Activated naive CD4-positive, alpha-beta T cell treated with anti-CD3 and anti-CD28 coated beads, Interleukin-2, amount 50 U/mL, for 24 hours (primary cell): Measurements from ENCODE around the gene HMSD.

ENCODE experiments used
- H3K27ac Mint-ChIP-seq: one replicate; pipeline ENCODE4 v1.8.0; 2021; ENCODE audit warnings: mild to moderate bottlenecking, mixed read lengths
- H3K27me3 Mint-ChIP-seq: one replicate; pipeline ENCODE4 v1.8.0; 2021; ENCODE audit warnings: mixed read lengths
- H3K36me3 Mint-ChIP-seq: one replicate; pipeline ENCODE4 v1.8.0; 2021; ENCODE audit warnings: mixed read lengths
- H3K4me1 Mint-ChIP-seq: one replicate; pipeline ENCODE4 v1.8.0; 2021; ENCODE audit warnings: mixed read lengths
- H3K4me3 Mint-ChIP-seq: one replicate; pipeline ENCODE4 v1.8.0; 2021; ENCODE audit warnings: mild to moderate bottlenecking, mixed read lengths
- H3K9me3 Mint-ChIP-seq: one replicate; pipeline ENCODE4 v1.8.0; 2021; ENCODE audit warnings: mixed read lengths

Gene HMSD

DNA sequence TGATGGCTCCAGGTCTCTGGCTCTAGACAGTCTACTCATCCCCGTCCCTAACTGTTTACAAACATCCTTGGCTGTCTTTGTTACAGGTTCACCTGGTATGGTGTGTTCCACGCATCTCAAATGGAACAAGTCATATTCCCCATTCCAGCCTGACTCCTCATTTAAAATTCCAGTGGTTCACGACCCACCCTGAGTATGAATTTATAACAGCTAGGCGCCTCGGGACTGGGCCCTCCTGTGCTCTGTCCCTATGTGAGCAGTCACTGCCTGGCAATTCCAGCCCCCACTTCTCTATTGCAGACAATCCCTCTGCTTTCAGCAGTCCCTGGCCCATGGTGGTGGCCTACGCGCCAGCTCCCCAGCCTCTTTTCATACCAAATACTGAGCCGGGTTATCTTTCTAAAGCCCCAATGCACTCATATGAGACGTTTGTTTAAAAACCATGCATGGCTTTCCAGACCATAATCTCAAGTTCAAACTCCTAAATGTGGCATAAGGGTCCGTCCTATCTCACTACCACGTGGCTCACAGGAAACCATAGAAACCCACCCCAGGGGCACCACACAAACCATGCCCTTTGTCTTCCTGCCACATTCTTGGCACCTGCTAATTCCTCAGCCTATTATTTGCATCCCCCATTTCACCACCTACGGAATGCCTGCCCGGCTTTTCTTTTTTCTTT, 22.4 kb downstream of the HMSD start:
- H3K36me3 Mint-ChIP-seq, result no peaks in the 10 kb centered on the region
- no peaks in the 10 kb centered on the region for H3K27me3 Mint-ChIP-seq
- H3K27ac Mint-ChIP-seq, result peak overlapping the region; percentile 94
- H3K4me3 Mint-ChIP-seq, result peak overlapping the region; percentile 98
- H3K4me1 Mint-ChIP-seq, result peaks cover 39% of the 10 kb centered on the region
- no peaks in the 10 kb centered on the region for H3K9me3 Mint-ChIP-seq

DNA sequence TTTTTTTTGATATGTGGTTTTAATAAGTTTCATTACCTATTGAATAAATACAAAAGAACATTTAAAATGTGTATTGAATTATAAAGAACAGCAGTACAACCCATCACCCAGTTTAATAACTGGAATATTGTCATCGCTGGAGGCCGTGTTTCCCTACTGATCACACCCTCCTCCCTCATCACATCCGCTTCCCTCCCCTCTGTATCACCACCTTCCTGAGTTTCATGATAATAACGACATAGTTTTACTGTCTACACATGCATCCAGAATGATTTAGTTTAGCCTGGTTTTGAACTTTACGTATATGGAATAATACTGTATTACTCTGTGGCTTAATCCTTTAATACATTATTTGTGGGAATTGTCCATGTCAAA, 22.9 kb downstream of the HMSD start:
- no peaks in the 10 kb centered on the region for H3K27me3 Mint-ChIP-seq
- H3K9me3 Mint-ChIP-seq, result no peaks in the 10 kb centered on the region
- no peaks in the 10 kb centered on the region for H3K36me3 Mint-ChIP-seq
- H3K4me1 Mint-ChIP-seq, result peaks cover 39% of the 10 kb centered on the region
- H3K4me3 Mint-ChIP-seq, result peak overlapping the region; percentile 98
- H3K27ac Mint-ChIP-seq, result no peak overlapping the region

DNA sequence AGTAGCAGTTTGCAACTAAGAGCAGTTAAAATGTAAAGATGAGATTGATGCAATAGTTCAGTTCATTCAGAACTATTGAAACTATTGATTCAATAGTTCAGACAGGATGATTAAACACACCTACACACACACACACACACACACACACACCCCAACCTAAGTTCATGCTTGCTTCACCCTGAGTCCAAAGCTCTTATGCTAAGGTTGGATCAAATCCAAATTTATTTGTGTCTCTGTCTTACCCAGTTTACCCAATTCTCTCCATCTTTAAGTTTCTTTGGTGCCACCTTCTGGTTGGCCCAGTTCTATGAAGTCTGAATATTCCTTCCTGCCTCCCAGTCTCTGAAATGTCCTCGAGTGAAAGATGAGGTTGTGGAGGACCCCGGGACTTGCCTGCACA, 25.9 kb downstream of the HMSD start:
- H3K36me3 Mint-ChIP-seq, result no peaks in the 10 kb centered on the region

DNA sequence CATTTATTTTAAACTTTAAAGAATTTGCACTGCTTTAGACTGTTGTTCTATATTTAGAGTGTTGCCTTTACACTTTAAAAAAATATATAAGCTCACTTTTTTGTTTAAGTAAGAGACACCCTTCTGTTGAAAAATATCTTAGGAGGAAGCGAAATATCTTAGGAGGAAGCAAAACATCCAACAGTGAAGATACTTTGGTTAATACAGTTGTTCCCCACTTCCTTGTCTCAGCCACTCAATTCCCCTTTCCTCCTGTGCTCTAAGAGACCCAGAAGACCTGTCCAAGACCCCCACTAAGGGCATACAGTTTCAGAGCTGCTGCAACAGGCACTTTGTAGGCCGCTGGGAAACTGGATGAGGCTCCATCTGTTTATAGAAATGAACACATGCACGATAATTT, 26.5 kb downstream of the HMSD start:
- Mint-ChIP-seq H3K4me1 (peaks cover 39% of the 10 kb centered on the region), H3K9me3 (no peaks in the 10 kb centered on the region), H3K27ac (no peak overlapping the region), H3K4me3 (no peak overlapping the region), H3K27me3 (no peaks in the 10 kb centered on the region), H3K36me3 (no peaks in the 10 kb centered on the region)

More for the DNA sequence above, 25.9 kb downstream of the HMSD start:
- no peaks in the 10 kb centered on the region for H3K27me3 Mint-ChIP-seq
- H3K4me3 Mint-ChIP-seq, result no peak overlapping the region
- no peaks in the 10 kb centered on the region for H3K9me3 Mint-ChIP-seq
- H3K27ac Mint-ChIP-seq, result no peak overlapping the region
- peaks cover 37% of the 10 kb centered on the region for H3K4me1 Mint-ChIP-seq

DNA sequence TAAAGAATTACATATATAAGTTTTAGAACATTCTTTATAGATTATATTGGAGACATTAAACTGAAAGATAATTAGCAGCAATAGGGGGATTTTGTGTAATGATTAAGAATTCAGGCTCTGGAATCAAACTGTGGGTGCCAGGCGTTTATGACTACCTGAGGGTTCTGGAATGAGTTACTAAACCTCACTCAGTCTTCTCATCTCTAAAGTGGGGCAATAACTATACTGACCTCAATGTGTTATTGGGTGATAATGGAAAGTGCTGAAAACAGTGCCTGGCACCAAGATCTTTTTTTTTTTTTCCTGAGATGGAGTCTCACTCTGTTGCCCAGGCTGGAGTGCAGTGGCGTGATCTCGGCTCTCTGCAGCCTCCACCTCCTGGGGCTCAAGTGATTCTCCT, 27.9 kb downstream of the HMSD start:
- Mint-ChIP-seq H3K36me3 (peaks cover 9% of the 10 kb centered on the region), H3K4me1 (peaks cover 25% of the 10 kb centered on the region), H3K4me3 (no peak overlapping the region), H3K27ac (no peak overlapping the region), H3K27me3 (no peaks in the 10 kb centered on the region), H3K9me3 (no peaks in the 10 kb centered on the region)

DNA sequence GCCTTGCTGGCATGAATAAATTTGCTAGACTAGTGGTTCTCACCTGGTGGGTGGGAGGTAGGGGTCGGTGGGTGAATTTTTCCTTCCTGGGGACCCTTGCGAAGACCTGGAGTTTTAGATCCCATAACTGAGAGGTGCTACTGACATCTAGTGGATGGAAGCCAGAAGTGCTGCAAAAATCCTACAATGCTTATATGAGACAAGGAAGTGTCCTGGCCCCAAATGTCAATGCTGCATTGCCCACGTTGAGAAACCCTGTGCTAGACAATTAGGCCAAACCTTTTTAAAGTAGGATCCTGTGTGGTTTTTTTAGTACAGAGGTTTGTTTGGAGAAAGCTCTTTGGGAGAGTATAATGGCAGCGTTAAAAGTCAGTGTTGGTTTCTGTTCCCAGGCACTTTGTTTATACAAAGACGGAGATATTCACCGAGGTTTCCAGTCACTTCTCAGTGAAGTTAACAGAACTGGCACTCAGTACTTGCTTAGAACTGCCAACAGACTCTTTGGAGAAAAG, 30.4 kb downstream of the HMSD start:
- H3K27ac Mint-ChIP-seq, result peak overlapping the region; percentile 41
- peaks cover 15% of the 10 kb centered on the region for H3K36me3 Mint-ChIP-seq
- no peaks in the 10 kb centered on the region for H3K9me3 Mint-ChIP-seq
- H3K4me3 Mint-ChIP-seq, result no peak overlapping the region
- no peaks in the 10 kb centered on the region for H3K27me3 Mint-ChIP-seq
- peaks cover 23% of the 10 kb centered on the region for H3K4me1 Mint-ChIP-seq

DNA sequence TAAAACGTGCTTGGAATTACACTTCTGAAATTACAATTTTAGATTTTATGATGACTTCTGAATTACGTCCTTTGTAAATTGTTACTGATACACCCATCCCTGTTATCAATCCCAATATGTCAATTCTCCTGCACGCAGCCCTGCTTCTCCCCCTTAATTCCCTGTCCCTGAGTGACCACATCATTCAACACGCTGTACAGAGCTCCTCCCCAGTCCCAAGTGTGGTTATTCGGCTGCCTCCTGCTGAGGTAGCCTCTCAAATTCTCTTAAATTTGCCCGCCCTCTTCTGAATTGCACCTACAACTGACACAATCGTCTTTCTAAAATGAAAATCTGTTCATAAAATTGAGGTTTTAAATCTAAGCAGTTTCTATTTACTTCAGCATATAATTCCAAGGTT, 30.9 kb downstream of the HMSD start:
- Mint-ChIP-seq H3K4me1 (peaks cover 18% of the 10 kb centered on the region), H3K27ac (no peak overlapping the region), H3K9me3 (no peaks in the 10 kb centered on the region), H3K36me3 (peaks cover 15% of the 10 kb centered on the region), H3K27me3 (no peaks in the 10 kb centered on the region), H3K4me3 (no peak overlapping the region)

DNA sequence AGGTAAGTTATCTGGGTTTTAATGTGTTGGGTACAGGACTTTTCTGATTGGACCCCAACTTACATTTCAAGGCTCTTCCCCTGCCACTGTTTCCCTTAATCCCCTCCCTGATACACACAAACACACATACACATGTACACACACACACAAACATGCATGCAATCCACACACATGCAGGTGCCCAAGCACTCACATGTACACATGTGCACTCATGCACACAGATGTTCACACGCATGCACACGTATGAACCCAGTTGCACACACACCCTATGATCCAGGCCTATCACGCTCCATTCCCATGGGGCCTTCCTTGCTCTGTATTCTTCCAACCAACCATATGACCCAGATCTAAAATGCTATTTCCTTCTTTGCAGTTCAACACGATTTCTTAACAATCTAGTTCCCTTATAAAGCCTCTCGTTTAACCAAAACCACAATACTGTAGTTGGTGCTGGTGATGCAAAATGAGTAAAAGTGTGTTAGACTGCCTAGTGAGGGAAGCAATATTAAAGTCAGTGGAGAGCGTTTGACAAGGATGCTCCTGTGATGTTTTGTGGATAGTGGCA, 31.9 kb downstream of the HMSD start:
- Mint-ChIP-seq H3K9me3 (no peaks in the 10 kb centered on the region), H3K27ac (no peak overlapping the region), H3K36me3 (peaks cover 17% of the 10 kb centered on the region), H3K27me3 (no peaks in the 10 kb centered on the region), H3K4me3 (no peak overlapping the region), H3K4me1 (peaks cover 13% of the 10 kb centered on the region)

DNA sequence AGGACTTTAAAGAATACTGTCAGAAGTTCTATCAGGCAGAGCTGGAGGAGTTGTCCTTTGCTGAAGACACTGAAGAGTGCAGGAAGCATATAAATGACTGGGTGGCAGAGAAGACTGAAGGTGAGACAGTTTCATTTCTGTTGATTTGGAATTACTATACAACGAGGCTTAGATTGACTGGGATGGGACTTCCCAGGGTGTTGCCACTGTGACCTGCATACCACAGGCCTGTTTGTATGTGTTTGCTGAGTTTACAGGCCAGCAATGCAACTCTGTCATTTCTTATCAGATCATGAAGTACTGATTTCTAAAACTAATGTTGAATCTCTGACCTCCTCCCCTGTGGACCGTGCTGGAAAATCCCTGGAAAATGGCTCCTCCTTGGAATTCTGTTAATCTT, 32.6 kb downstream of the HMSD start:
- Mint-ChIP-seq H3K9me3 (no peaks in the 10 kb centered on the region), H3K27me3 (no peaks in the 10 kb centered on the region), H3K4me3 (no peak overlapping the region), H3K36me3 (peaks cover 17% of the 10 kb centered on the region), H3K4me1 (peaks cover 13% of the 10 kb centered on the region), H3K27ac (no peak overlapping the region)

DNA sequence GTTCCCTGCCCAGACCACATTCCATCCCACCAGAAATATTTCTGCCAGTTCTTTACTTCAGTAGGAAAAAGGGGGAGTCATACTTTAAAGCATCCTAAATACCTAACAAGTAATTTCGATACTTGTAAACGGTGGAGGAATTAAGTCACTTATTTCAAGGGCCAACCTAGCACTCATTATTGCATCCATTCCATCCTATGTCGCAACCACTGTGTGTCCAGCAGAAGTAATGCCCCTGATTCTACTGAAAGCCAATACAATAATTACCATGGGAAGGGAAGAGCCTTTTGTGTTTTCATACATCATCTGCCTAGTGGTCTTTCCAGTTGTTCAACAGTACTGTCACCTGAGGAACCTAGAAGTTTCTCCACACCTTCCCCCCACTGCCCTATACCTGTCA, 33.3 kb downstream of the HMSD start:
- Mint-ChIP-seq H3K27me3 (no peaks in the 10 kb centered on the region), H3K4me1 (peaks cover 13% of the 10 kb centered on the region), H3K9me3 (no peaks in the 10 kb centered on the region), H3K27ac (no peak overlapping the region), H3K4me3 (no peak overlapping the region), H3K36me3 (peaks cover 17% of the 10 kb centered on the region)

DNA sequence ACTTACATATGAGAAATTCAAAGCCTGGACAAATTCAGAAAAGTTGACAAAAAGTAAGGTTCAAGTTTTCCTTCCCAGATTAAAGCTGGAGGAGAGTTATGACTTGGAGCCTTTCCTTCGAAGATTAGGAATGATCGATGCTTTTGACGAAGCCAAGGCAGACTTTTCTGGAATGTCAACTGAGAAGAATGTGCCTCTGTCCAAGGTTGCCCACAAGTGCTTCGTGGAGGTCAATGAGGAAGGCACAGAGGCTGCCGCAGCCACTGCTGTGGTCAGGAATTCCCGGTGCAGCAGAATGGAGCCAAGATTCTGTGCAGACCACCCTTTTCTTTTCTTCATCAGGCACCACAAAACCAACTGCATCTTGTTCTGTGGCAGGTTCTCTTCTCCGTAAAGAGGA, 37.8 kb downstream of the HMSD start:
- peaks cover 13% of the 10 kb centered on the region for H3K36me3 Mint-ChIP-seq
- no peak overlapping the region for H3K4me3 Mint-ChIP-seq
- no peaks in the 10 kb centered on the region for H3K4me1 Mint-ChIP-seq
- no peaks in the 10 kb centered on the region for H3K27me3 Mint-ChIP-seq
- H3K9me3 Mint-ChIP-seq, result no peaks in the 10 kb centered on the region
- no peak overlapping the region for H3K27ac Mint-ChIP-seq

DNA sequence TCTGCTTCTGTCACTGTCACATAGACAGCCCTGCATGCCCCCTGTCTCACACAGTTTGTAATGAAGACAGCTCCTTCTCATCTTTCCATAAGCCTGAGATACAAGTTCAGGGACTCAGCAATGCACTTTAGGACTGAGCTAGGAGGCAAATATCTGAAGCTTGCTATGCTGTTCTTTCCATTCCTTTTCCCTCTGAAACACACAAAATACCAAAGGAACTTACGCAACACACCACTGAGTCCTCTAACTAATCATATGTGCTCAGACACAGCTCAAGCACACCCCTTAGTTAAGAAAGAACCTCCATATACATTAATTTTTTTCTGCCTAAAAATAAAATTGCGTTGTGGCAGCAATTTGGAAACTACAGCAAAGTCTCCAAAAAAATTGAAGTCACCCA, 38.6 kb downstream of the HMSD start:
- H3K27ac Mint-ChIP-seq, result no peak overlapping the region
- no peak overlapping the region for H3K4me3 Mint-ChIP-seq
- H3K4me1 Mint-ChIP-seq, result no peaks in the 10 kb centered on the region
- H3K36me3 Mint-ChIP-seq, result peaks cover 9% of the 10 kb centered on the region
- H3K9me3 Mint-ChIP-seq, result no peaks in the 10 kb centered on the region
- no peaks in the 10 kb centered on the region for H3K27me3 Mint-ChIP-seq

DNA sequence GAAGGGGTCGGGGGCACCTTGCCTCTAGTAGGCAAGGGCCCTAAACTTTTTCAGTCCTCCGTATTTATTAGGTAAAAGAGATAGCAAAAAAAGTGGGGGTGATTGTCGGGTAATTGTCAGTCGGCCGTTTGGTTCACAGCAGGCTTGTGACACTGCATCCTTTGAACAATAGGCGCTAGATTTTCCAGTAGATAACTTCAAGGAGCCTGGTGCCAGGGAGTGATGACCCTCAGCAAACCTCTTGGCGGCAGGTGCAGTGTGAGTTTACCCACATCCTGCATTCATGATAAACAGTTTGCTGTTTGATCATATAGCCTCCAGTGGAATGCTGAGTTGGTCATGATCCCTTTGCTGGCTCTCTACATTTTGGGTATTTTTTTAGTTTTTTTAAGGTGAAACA, 43.6 kb downstream of the HMSD start:
- Mint-ChIP-seq H3K27ac (no peak overlapping the region), H3K4me1 (peaks cover 5% of the 10 kb centered on the region), H3K4me3 (no peak overlapping the region), H3K27me3 (no peaks in the 10 kb centered on the region), H3K9me3 (peaks cover 5% of the 10 kb centered on the region), H3K36me3 (peaks cover 10% of the 10 kb centered on the region)

DNA sequence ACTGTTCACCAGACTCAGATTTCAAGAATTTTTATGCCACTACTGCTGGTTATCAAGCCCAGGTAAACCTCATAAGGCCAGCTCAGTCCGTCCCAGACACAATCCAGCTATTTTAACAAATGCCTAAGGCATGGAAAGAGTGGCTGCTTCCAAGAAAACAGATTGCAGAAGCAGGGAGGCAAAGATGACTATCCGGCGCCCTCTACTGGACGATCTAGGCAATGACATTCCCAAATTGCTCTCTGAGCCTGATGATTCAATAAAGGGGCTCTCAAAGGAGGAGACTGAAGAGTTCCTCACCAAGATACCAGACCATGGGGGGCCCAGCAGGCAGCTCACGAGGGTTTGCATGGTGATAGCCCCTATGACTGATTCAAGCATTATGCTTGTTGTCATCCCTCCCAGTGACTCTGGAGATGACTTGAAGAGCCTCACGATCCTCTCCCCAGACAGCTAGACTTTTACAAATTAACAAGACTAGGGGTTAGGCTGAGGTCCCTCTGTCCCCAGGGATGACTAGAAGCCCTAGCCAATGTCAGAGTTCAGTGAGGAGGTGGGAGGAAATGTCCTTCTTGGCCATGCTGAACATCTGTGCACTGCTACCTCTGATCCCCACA, 45.8 kb downstream of the HMSD start:
- Mint-ChIP-seq H3K9me3 (peaks cover 5% of the 10 kb centered on the region), H3K27me3 (no peaks in the 10 kb centered on the region), H3K4me1 (peaks cover 5% of the 10 kb centered on the region), H3K4me3 (no peak overlapping the region), H3K27ac (no peak overlapping the region), H3K36me3 (peaks cover 7% of the 10 kb centered on the region)

DNA sequence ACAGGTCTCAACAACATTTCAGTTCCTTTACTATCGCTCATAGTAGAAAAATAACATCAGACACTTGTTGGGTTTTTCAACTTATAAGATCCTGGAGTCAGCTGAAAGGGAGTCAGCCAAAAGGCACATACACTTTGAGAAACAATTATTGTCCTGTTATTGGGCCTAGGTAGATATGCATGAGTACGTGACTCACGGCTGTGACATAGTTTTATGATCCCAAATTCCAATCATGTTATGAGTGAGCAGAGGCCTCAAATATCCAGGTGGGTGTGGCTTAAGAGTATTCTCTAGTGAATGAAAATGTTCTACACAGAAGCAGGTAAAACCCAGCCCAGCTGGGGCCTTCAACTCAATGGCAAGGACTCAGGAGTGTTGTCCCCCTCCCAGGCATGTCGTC, 47.9 kb downstream of the HMSD start:
- Mint-ChIP-seq H3K9me3 (peaks cover 5% of the 10 kb centered on the region), H3K27me3 (peaks cover 4% of the 10 kb centered on the region), H3K4me1 (peaks cover 5% of the 10 kb centered on the region), H3K27ac (no peak overlapping the region), H3K36me3 (peaks cover 9% of the 10 kb centered on the region), H3K4me3 (no peak overlapping the region)

DNA sequence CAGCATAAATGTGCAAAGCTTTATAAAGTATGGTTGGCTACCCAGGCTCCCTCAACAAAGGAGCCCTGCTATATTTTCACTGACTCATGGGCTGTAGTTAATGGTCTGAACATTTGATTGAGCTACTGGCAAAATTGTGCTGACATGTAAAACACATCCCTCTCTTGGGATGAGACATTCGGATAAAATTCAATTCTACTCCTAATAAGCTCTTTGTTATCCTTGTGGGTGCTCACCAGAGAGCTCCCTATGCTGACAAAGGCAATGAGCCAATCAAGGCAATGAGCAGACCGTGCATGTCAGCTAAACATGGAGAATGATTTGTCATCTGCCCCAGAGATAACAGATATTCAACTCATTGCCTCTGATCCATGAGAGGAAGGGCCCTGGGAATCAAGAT, 48.5 kb downstream of the HMSD start:
- Mint-ChIP-seq H3K9me3 (peaks cover 5% of the 10 kb centered on the region), H3K36me3 (peaks cover 6% of the 10 kb centered on the region), H3K4me1 (peaks cover 5% of the 10 kb centered on the region)

More for the DNA sequence above, 48.5 kb downstream of the HMSD start:
- peaks cover 4% of the 10 kb centered on the region for H3K27me3 Mint-ChIP-seq
- H3K27ac Mint-ChIP-seq, result no peak overlapping the region
- H3K4me3 Mint-ChIP-seq, result no peak overlapping the region
